Osteocyte (in vitro differentiated cells): ENCODE measurements around the gene LAMC2. TPM values are rescaled to one million over a fixed set of nuclear protein-coding genes. Genes with fewer than 3 reads are reported as not detected.
A peak's percentile ranks its signal among the peaks of the same experiment; 100 is the strongest.

Experiments used
- DNase-seq: peaks from one replicate; pipeline ENCODE4 v3.0.0; 2021; ENCODE audit warnings: mixed read lengths; ENCODE audit not compliant: unreplicated experiment; ENCODE audit errors: extremely low spot score
- H3K27ac Mint-ChIP-seq: one replicate; pipeline ENCODE4 v1.8.0; 2021; ENCODE audit warnings: mild to moderate bottlenecking, mixed read lengths; ENCODE audit not compliant: unreplicated experiment
- H3K27me3 Mint-ChIP-seq: one replicate; pipeline ENCODE4 v1.8.0; 2021; ENCODE audit warnings: mixed read lengths; ENCODE audit not compliant: unreplicated experiment
- H3K36me3 Mint-ChIP-seq: one replicate; pipeline ENCODE4 v1.8.0; 2021; ENCODE audit warnings: mixed read lengths; ENCODE audit not compliant: unreplicated experiment
- H3K4me1 Mint-ChIP-seq: one replicate; pipeline ENCODE4 v1.8.0; 2021; ENCODE audit warnings: mixed read lengths; ENCODE audit not compliant: unreplicated experiment
- H3K4me3 Mint-ChIP-seq: one replicate; pipeline ENCODE4 v1.8.0; 2021; ENCODE audit warnings: mild to moderate bottlenecking, moderate library complexity, mixed read lengths; ENCODE audit not compliant: unreplicated experiment
- H3K9me3 Mint-ChIP-seq: one replicate; pipeline ENCODE4 v1.8.0; 2021; ENCODE audit warnings: mixed read lengths; ENCODE audit not compliant: unreplicated experiment
- total RNA-seq: library from RNA; stranded (reverse); gene quantifications from 2 replicates; pipeline ENCODE4 v1.2.1, GENCODE V29; 2021
- TF ChIP-seq, protein P1 (sequence below): fragments of 200-600 bp; sonication (generic); IDR thresholded peaks from 2 replicates; pipeline ENCODE4 v1.5.0; 2021; ENCODE audit warnings: antibody characterized with exemption, mild to moderate bottlenecking, moderate library complexity

Gene LAMC2
- total RNA-seq, 1 donor from 2014 or later = 3.5 TPM

- Mint-ChIP-seq H3K27me3 (no peaks in the 10 kb centered on the region), H3K36me3 (no peaks in the 10 kb centered on the region), H3K27ac (peak overlapping the region; percentile 3), H3K4me3 (no peak overlapping the region), H3K9me3 (no peaks in the 10 kb centered on the region), H3K4me1 (peaks cover 50% of the 10 kb centered on the region)
- TF ChIP-seq, protein P1, sequence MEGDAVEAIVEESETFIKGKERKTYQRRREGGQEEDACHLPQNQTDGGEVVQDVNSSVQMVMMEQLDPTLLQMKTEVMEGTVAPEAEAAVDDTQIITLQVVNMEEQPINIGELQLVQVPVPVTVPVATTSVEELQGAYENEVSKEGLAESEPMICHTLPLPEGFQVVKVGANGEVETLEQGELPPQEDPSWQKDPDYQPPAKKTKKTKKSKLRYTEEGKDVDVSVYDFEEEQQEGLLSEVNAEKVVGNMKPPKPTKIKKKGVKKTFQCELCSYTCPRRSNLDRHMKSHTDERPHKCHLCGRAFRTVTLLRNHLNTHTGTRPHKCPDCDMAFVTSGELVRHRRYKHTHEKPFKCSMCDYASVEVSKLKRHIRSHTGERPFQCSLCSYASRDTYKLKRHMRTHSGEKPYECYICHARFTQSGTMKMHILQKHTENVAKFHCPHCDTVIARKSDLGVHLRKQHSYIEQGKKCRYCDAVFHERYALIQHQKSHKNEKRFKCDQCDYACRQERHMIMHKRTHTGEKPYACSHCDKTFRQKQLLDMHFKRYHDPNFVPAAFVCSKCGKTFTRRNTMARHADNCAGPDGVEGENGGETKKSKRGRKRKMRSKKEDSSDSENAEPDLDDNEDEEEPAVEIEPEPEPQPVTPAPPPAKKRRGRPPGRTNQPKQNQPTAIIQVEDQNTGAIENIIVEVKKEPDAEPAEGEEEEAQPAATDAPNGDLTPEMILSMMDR = no peak
- DNase-seq = no peak
Observed at GRCh38 chr1:183241471-183241870, 55.4 kb downstream of the LAMC2 start.

DNA sequence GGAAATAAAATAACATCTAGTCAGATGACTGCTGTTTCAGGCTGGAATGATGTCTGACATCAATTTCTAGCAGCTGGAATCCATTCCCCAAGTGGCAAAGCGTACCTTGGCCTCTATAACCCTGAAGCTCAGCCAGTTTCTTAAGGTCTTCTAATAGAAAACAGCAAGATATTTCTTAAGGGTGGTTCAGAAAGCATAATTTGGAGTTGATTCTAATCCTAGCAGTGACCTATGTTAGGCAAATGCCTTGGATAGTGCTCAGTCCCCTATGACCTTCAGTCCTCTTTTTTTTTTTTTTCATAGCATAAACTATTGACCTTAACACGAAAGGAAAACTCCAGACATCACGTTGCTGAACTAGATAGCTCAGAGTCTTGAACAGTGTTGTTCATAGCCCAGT is 56.5 kb downstream of the LAMC2 start:
- Mint-ChIP-seq H3K27ac (no peak overlapping the region), H3K4me1 (peaks cover 50% of the 10 kb centered on the region), H3K4me3 (no peak overlapping the region), H3K36me3 (no peaks in the 10 kb centered on the region), H3K9me3 (no peaks in the 10 kb centered on the region), H3K27me3 (no peaks in the 10 kb centered on the region)
- TF ChIP-seq, protein P1 = no peak
- no peak for DNase-seq

- H3K9me3 Mint-ChIP-seq = no peaks in the 10 kb centered on the region
- no peaks in the 10 kb centered on the region for H3K27me3 Mint-ChIP-seq
- no peak for DNase-seq
- peaks cover 45% of the 10 kb centered on the region for H3K4me1 Mint-ChIP-seq
- H3K27ac Mint-ChIP-seq = no peak overlapping the region
- H3K36me3 Mint-ChIP-seq = no peaks in the 10 kb centered on the region
- H3K4me3 Mint-ChIP-seq = no peak overlapping the region
- TF ChIP-seq, protein P1 = no peak
Observed at GRCh38 chr1:183243161-183244050, 57.3 kb downstream of the LAMC2 start.

- Mint-ChIP-seq H3K4me1 (peaks cover 48% of the 10 kb centered on the region), H3K27ac (peak overlapping the region; percentile 63)
- peak; percentile 87 for DNase-seq
Observed at GRCh38 chr1:183244466-183244865, 58.4 kb downstream of the LAMC2 start.

GRCh38 chr1:183245357-183245756 is 59.3 kb downstream of the LAMC2 start:
- no peaks in the 10 kb centered on the region for H3K27me3 Mint-ChIP-seq
- peak; percentile 60 for DNase-seq
- H3K4me3 Mint-ChIP-seq = no peak overlapping the region
- peaks cover 1% of the 10 kb centered on the region for H3K36me3 Mint-ChIP-seq
- TF ChIP-seq, protein P1 = no peak
- peaks cover 48% of the 10 kb centered on the region for H3K4me1 Mint-ChIP-seq
- no peak overlapping the region for H3K27ac Mint-ChIP-seq
- peaks cover 6% of the 10 kb centered on the region for H3K9me3 Mint-ChIP-seq

More at GRCh38 chr1:183244466-183244865, 58.4 kb downstream of the LAMC2 start:
- H3K36me3 Mint-ChIP-seq = no peaks in the 10 kb centered on the region
- H3K4me3 Mint-ChIP-seq = no peak overlapping the region
- no peaks in the 10 kb centered on the region for H3K9me3 Mint-ChIP-seq
- TF ChIP-seq, protein P1 = no peak
- no peaks in the 10 kb centered on the region for H3K27me3 Mint-ChIP-seq
